Bronchus fibroblast of lung (primary cell): ENCODE measurements around the gene GPR34. TPM values are rescaled to one million over a fixed set of nuclear protein-coding genes. Genes with fewer than 3 reads are reported as not detected.

Experiments
- total RNA-seq: library from RNA; depleted of rRNA; stranded (reverse); fragments of >200 nt; gene quantifications from 2 replicates; pipeline ENCODE4 v1.2.3, GENCODE V29; 2015

GPR34 gene
- not detected in 2 replicates for total RNA-seq

GRCh38 chrX:41688835-41689234 lies at the start of gene GPR34:
Gene GPR34 (plus strand): TSS chrX:41688973. CDS start chrX:41695634, 6,661 bp downstream.

GRCh38 chrX:41723826-41724225 lies 35.1 kb downstream of the GPR34 start, which contains the start of gene GPR82:
Gene GPR82 (plus strand): TSS chrX:41724181. CDS start chrX:41727027, 2,846 bp downstream.

Other genes starting within 250 kb of the GPR34 start
- not detected in 2 replicates for gene NYX, start 241.6 kb upstream of the GPR34 start, total RNA-seq
- gene GPR82, start 35.2 kb downstream of the GPR34 start, total RNA-seq = not detected in 2 replicates
- 10.9 and 14.5 TPM in 2 replicates for gene CASK, start 234.6 kb downstream of the GPR34 start, total RNA-seq